ENCODE data around the gene ALPL. TPM values are rescaled to one million over a fixed set of nuclear protein-coding genes. Genes with fewer than 3 reads are reported as not detected.

Gene ALPL
- total RNA-seq, 1 experiment from 2014 or later = 0.73 TPM

DNA sequence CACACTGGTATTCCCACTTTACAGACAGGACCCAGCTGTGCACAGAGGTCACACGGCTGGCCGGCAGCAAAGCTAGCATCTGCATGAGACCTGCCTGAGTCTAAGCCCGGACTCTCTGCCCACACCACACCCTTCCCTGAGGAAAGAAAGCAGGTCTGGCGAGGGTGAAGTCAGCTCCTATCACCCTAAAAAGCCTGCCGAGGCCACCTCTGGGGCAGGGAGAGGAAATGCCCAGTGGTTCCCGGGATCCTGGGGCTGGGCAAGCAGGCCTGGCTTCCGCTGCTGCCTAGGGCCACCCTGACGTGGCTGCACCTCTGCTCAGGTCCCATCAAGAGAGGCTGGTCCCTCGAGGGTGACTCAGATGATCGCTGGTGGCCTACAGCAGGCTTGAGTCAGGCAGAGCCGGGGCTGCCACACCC lies 117.7 kb downstream of the ALPL start:
- BruUV-seq (replicated peaks) = no TSS peak
- TF ChIP-seq, protein P1, sequence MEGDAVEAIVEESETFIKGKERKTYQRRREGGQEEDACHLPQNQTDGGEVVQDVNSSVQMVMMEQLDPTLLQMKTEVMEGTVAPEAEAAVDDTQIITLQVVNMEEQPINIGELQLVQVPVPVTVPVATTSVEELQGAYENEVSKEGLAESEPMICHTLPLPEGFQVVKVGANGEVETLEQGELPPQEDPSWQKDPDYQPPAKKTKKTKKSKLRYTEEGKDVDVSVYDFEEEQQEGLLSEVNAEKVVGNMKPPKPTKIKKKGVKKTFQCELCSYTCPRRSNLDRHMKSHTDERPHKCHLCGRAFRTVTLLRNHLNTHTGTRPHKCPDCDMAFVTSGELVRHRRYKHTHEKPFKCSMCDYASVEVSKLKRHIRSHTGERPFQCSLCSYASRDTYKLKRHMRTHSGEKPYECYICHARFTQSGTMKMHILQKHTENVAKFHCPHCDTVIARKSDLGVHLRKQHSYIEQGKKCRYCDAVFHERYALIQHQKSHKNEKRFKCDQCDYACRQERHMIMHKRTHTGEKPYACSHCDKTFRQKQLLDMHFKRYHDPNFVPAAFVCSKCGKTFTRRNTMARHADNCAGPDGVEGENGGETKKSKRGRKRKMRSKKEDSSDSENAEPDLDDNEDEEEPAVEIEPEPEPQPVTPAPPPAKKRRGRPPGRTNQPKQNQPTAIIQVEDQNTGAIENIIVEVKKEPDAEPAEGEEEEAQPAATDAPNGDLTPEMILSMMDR (conservative IDR thresholded peaks at IDR 0.05; ENCODE audit: low read depth, low read length) = no peak
- peak; percentile 61; the same call in 1 of the 2 replicates for TF ChIP-seq EZH2phosphoT487 (IDR thresholded peaks at IDR 0.05; ENCODE audit: borderline replicate concordance, low read length)
- H3K9ac ChIP-seq (ENCODE audit: low read length) = peak overlapping the region; percentile 51
- H2AFZ ChIP-seq (ENCODE audit: low read length) = peak overlapping the region; percentile 16; the same call in 1 of the 2 replicates
- H3K4me2 ChIP-seq (ENCODE audit: low read length) = peak overlapping the region; percentile 50
- no peaks in the 10 kb centered on the region for H3F3A ChIP-seq (ENCODE audit: low read length, unreplicated experiment)
- no peak overlapping the region for H3K4me3 ChIP-seq (ENCODE audit: low read length)
- no peaks in the 10 kb centered on the region for H3K36me3 ChIP-seq (ENCODE audit: low read depth, low read length)
- no peaks in the 10 kb centered on the region for H3K79me2 ChIP-seq (ENCODE audit: low read length)
- DNase-seq (peak; percentile 94), ATAC-seq (peak; percentile 88)
- H3K9me2 ChIP-seq (replicated peaks; ENCODE audit: low read length) = no peaks in the 10 kb centered on the region
- H4K20me1 ChIP-seq (ENCODE audit: low read length) = no peaks in the 10 kb centered on the region
- peak overlapping the region; percentile 92 for H3K27ac ChIP-seq (ENCODE audit: low read length)
- H3K4me1 ChIP-seq (ENCODE audit: insufficient read depth, low read length) = peaks cover 39% of the 10 kb centered on the region
- ChIA-PET CTCF (no interaction called here), POLR2A (ENCODE audit: unreplicated experiment) (interaction anchor here (0.5 to 0.6 kb wide), 3 partner anchors 375 to 861 kb away, joined by 3 to 4 read pairs (median 3); partner anchors contain the start of gene CDC42)
- intact Hi-C loops (cut with micrococcal nuclease) = no loop called here
- H3K9me3 ChIP-seq (ENCODE audit: low read length) = no peaks in the 10 kb centered on the region
- H3K27me3 ChIP-seq (ENCODE audit: low read length) = no peaks in the 10 kb centered on the region

Other genes starting within 250 kb of the ALPL start
- 86.8 and 110 TPM in 2 replicates for gene ECE1, start 219.0 kb upstream of the ALPL start, total RNA-seq (2014; rRNA removed)
- gene NBPF3, start 69.3 kb upstream of the ALPL start, total RNA-seq (2014; rRNA removed) = 26.0 and 35.5 TPM in 2 replicates
- gene RAP1GAP, start 159.9 kb downstream of the ALPL start, total RNA-seq (2014; rRNA removed) = 12.1 and 12.3 TPM in 2 replicates

Data from PC-3 (cell line).